Astrocyte (in vitro differentiated cells and primary cell): ENCODE results near the gene POLR2H. TPM values are rescaled to one million over a fixed set of nuclear protein-coding genes. Genes with fewer than 3 reads are reported as not detected.

Source experiments
- DNase-seq: peaks from one replicate; pipeline ENCODE4 v3.0.0-alpha.2; 2010; ENCODE audit warnings: low read depth
- FAIRE-seq: peaks from 2 replicates; lab custom pipeline; 2011; peaks lifted over from hg19 to GRCh38; lab: Jason Lieb, UNC
- H2AFZ ChIP-seq: 2 replicates; pipeline ENCODE4 v1.6.0; 2012; ENCODE audit warnings: low read depth, low read length, inconsistent platforms
- H3K27ac ChIP-seq: 2 replicates; pipeline ENCODE4 v1.5.1; 2011; ENCODE audit warnings: low read depth, low read length, inconsistent platforms
- H3K27me3 ChIP-seq: 2 replicates; pipeline ENCODE4 v1.6.0; 2011; ENCODE audit warnings: low read length, inconsistent platforms; ENCODE audit not compliant: insufficient read depth
- H3K36me3 ChIP-seq: 2 replicates; pipeline ENCODE4 v1.5.1; 2011; ENCODE audit warnings: low read length, inconsistent platforms; ENCODE audit not compliant: insufficient read depth
- H3K4me1 ChIP-seq: 2 replicates; pipeline ENCODE4 v1.5.1; 2011; ENCODE audit warnings: low read length, inconsistent platforms; ENCODE audit not compliant: insufficient read depth
- H3K4me2 ChIP-seq: 2 replicates; pipeline ENCODE4 v1.6.0; 2012; ENCODE audit warnings: low read length, inconsistent platforms
- H3K4me3 ChIP-seq: 2 replicates; pipeline ENCODE4 v1.5.1; 2011; ENCODE audit warnings: low read depth, mild to moderate bottlenecking, low read length, inconsistent platforms; ENCODE audit not compliant: insufficient read depth
- H3K79me2 ChIP-seq: 2 replicates; pipeline ENCODE4 v1.6.0; 2012; ENCODE audit warnings: mild to moderate bottlenecking, low read length, inconsistent platforms; ENCODE audit not compliant: insufficient read depth
- H3K9ac ChIP-seq: 2 replicates; pipeline ENCODE4 v1.6.0; 2012; ENCODE audit warnings: mild to moderate bottlenecking, low read length, inconsistent platforms
- H3K9me3 ChIP-seq: 2 replicates; pipeline ENCODE4 v1.5.1; 2012; ENCODE audit warnings: low read depth, mild to moderate bottlenecking, low read length, inconsistent platforms; ENCODE audit not compliant: insufficient read depth
- H4K20me1 ChIP-seq: 2 replicates; pipeline ENCODE4 v1.6.0; 2012; ENCODE audit warnings: low read length, inconsistent platforms; ENCODE audit not compliant: insufficient read depth
- H3K27ac Mint-ChIP-seq: one replicate; pipeline ENCODE4 v1.8.0; 2021; ENCODE audit warnings: mild to moderate bottlenecking, mixed read lengths; ENCODE audit not compliant: unreplicated experiment
- H3K27me3 Mint-ChIP-seq: one replicate; pipeline ENCODE4 v1.8.0; 2021; ENCODE audit warnings: low read depth, mixed read lengths; ENCODE audit not compliant: unreplicated experiment
- H3K36me3 Mint-ChIP-seq: one replicate; pipeline ENCODE4 v1.8.0; 2021; ENCODE audit warnings: low read depth, mixed read lengths; ENCODE audit not compliant: unreplicated experiment
- H3K4me1 Mint-ChIP-seq: one replicate; pipeline ENCODE4 v1.8.0; 2021; ENCODE audit warnings: low read depth, mixed read lengths; ENCODE audit not compliant: unreplicated experiment
- H3K4me3 Mint-ChIP-seq: one replicate; pipeline ENCODE4 v1.8.0; 2021; ENCODE audit warnings: mild to moderate bottlenecking, moderate library complexity, mixed read lengths; ENCODE audit not compliant: unreplicated experiment
- H3K9me3 Mint-ChIP-seq: one replicate; pipeline ENCODE4 v1.8.0; 2021; ENCODE audit warnings: mild to moderate bottlenecking, mixed read lengths; ENCODE audit not compliant: unreplicated experiment
- EZH2 ChIP-seq: IDR thresholded peaks from 2 replicates; pipeline ENCODE4 v1.6.1; 2012; ENCODE audit warnings: mild to moderate bottlenecking, low read length, inconsistent platforms; ENCODE audit not compliant: insufficient read depth
- total RNA-seq: library from RNA; stranded (reverse); gene quantifications from 2 replicates; pipeline ENCODE4 v1.2.1, GENCODE V29; 2021
- TF ChIP-seq, protein P1 (sequence below): IDR thresholded peaks from 2 replicates; pipeline ENCODE4 v1.5.1; 2011; ENCODE audit warnings: low read depth, mild to moderate bottlenecking, inconsistent platforms, low read length, moderate library complexity; ENCODE audit not compliant: insufficient read depth

The POLR2H gene
- total RNA-seq, 1 donor from 2014 or later, result 63.2 TPM

DNA sequence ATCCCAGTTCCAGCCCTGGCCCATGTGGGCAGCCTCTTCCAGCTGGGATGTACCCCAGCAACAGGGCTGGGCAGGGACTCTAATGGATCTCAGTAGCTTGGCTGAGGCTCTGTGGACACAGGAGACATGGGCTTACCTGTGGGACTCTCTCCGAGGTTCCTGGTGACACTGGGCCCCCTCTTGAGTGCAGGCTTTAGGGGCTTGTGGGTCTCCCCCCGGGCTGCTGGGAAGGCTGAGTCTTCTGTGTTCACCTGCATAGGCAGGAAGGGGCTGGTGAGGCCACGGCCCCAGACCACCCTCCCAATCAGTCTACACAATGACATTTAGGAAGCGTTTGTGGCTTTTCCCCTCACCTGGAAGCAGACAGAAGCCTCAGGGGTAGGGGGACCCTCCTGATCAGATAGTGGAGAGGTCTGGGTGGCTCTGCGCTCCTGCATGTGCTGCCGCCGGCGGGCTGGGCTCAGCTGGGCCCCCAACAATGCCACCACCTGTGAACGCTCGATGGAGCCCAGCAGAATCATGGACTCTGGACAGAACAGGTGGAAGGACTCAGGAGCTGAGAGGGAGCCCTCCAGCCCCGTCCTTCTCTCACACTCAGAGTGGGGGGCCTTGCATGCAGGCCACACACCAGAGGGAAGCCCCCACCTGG, 8.5 kb upstream of the POLR2H start:
- DNase-seq, result no peak
- Histone ChIP-seq H4K20me1 (peaks cover 12% of the 10 kb centered on the region), H3K9me3 (no peaks in the 10 kb centered on the region), H3K9ac (no peak overlapping the region), H3K27ac (no peak overlapping the region), H3K27me3 (no peaks in the 10 kb centered on the region), H3K79me2 (no peaks in the 10 kb centered on the region), H3K4me3 (no peak overlapping the region), H2AFZ (no peak overlapping the region), H3K4me1 (peaks cover 3% of the 10 kb centered on the region), H3K36me3 (no peaks in the 10 kb centered on the region), H3K4me2 (no peak overlapping the region)
- TF ChIP-seq EZH2, result no peak
- TF ChIP-seq, protein P1, sequence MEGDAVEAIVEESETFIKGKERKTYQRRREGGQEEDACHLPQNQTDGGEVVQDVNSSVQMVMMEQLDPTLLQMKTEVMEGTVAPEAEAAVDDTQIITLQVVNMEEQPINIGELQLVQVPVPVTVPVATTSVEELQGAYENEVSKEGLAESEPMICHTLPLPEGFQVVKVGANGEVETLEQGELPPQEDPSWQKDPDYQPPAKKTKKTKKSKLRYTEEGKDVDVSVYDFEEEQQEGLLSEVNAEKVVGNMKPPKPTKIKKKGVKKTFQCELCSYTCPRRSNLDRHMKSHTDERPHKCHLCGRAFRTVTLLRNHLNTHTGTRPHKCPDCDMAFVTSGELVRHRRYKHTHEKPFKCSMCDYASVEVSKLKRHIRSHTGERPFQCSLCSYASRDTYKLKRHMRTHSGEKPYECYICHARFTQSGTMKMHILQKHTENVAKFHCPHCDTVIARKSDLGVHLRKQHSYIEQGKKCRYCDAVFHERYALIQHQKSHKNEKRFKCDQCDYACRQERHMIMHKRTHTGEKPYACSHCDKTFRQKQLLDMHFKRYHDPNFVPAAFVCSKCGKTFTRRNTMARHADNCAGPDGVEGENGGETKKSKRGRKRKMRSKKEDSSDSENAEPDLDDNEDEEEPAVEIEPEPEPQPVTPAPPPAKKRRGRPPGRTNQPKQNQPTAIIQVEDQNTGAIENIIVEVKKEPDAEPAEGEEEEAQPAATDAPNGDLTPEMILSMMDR, result no peak
- FAIRE-seq, result no peak
- Mint-ChIP-seq H3K4me3 (no peak overlapping the region), H3K4me1 (peaks cover 25% of the 10 kb centered on the region), H3K27me3 (no peaks in the 10 kb centered on the region), H3K36me3 (peaks cover 17% of the 10 kb centered on the region), H3K9me3 (no peaks in the 10 kb centered on the region), H3K27ac (no peak overlapping the region)

DNA sequence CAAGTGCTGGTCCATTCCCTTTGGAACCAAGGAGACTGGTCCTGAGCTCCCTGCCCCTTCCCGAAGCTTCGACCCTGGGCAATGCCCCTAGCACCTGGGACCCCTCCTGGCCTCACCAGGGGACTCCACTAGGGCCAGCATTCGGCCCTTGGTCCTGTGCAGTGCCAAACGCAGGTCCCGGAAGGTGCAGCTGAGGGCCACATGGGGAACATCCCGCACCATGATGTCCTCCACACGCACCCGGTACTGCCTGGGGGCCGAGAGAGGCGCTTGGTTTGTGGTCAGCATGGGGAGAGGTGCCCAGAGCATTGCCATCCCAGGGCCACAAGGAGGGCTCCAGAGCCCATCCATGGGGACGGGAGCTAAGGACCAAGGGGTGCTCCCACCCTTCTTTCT, 8.0 kb upstream of the POLR2H start:
- Mint-ChIP-seq H3K27me3 (no peaks in the 10 kb centered on the region), H3K36me3 (peaks cover 18% of the 10 kb centered on the region), H3K9me3 (no peaks in the 10 kb centered on the region), H3K4me1 (peaks cover 22% of the 10 kb centered on the region), H3K27ac (no peak overlapping the region), H3K4me3 (no peak overlapping the region)
- no peak for DNase-seq
- no peaks in the 10 kb centered on the region for H3K9me3 ChIP-seq
- no peak overlapping the region for H2AFZ ChIP-seq
- TF ChIP-seq, protein P1, result no peak
- no peak for TF ChIP-seq EZH2
- H3K9ac ChIP-seq, result no peak overlapping the region
- no peaks in the 10 kb centered on the region for H3K79me2 ChIP-seq
- H3K4me2 ChIP-seq, result no peak overlapping the region
- peaks cover 3% of the 10 kb centered on the region for H3K4me1 ChIP-seq
- H4K20me1 ChIP-seq, result peaks cover 13% of the 10 kb centered on the region
- no peak for FAIRE-seq
- no peak overlapping the region for H3K4me3 ChIP-seq
- H3K27ac ChIP-seq, result no peak overlapping the region
- H3K27me3 ChIP-seq, result no peaks in the 10 kb centered on the region
- no peaks in the 10 kb centered on the region for H3K36me3 ChIP-seq

DNA sequence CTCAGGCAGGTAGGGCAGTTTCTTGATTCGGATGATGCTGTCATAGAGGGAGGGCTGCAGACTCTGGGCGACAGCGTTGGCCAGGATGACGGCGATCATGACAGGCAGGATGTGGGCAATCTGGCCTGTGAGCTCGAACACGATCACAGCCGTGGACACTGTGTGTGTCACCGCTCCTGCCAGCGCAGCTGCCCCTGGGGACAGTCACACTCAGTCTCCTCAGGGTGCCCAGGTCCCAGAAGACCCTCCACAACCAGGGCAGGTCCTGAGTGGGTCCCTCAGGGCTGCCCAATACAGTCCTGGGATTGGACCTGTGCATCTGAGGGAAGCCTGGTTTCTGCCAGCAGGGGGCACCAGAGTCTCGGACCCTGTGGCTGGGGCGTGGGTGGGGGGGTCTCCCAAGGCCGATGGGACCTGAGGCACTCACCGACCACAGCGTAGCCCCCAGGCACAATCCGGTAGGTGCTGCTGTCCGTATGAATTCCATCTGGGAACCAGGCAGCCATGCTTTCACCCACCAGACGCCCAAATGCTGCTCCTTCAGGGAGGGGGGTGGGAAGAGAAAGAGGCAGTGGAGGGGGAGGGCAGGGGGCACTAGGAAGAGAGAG, 7.3 kb upstream of the POLR2H start:
- Histone ChIP-seq H3K79me2 (no peaks in the 10 kb centered on the region), H3K4me3 (no peak overlapping the region), H3K9me3 (no peaks in the 10 kb centered on the region), H4K20me1 (peaks cover 18% of the 10 kb centered on the region), H3K9ac (no peak overlapping the region), H3K27me3 (no peaks in the 10 kb centered on the region), H3K4me1 (peaks cover 3% of the 10 kb centered on the region), H3K4me2 (no peak overlapping the region), H2AFZ (no peak overlapping the region), H3K27ac (no peak overlapping the region), H3K36me3 (no peaks in the 10 kb centered on the region)
- no peak for DNase-seq
- Mint-ChIP-seq H3K27ac (no peak overlapping the region), H3K4me3 (no peak overlapping the region), H3K36me3 (peaks cover 16% of the 10 kb centered on the region), H3K4me1 (peaks cover 18% of the 10 kb centered on the region), H3K9me3 (no peaks in the 10 kb centered on the region), H3K27me3 (no peaks in the 10 kb centered on the region)
- TF ChIP-seq, protein P1, result peak; percentile 52
- TF ChIP-seq EZH2, result no peak
- no peak for FAIRE-seq
